OCI-LY7 (cell line): ENCODE results near the gene PSKH1. TPM values are rescaled to one million over a fixed set of nuclear protein-coding genes. Genes with fewer than 3 reads are reported as not detected.
"Not testable (repeated sequence)": the region's sequence is repeated elsewhere in the genome, so short reads cannot be mapped to it uniquely, and the experiment has no call there.

Source experiments
- BruUV-seq: library from RNA; stranded (reverse); fragments of 400-500 nt; replicated peaks from 2 replicates; lab custom pipeline; 2021; lab: Mats Ljungman, UMichigan
- CTCF ChIA-PET: fragments of 300-600 bp; sonication (Branson Sonifier 250); formaldehyde crosslinking; loops from one replicate; lab custom pipeline; 2022; ENCODE audit warnings: antibody characterized with exemption; ENCODE audit not compliant: unreplicated experiment; lab: Charles Lee
- POLR2A ChIA-PET: fragments of 300-600 bp; sonication (Branson Sonifier 250); formaldehyde crosslinking; loops from one replicate; lab custom pipeline; 2022; ENCODE audit warnings: antibody characterized with exemption; lab: Charles Lee
- DNase-seq: peaks from one replicate; pipeline ENCODE4 v3.0.0-alpha.2; 2015; ENCODE audit warnings: low spot score
- H2AFZ ChIP-seq: fragments of 200-600 bp; sonication (generic), shearing (Covaris generic); 2 replicates; pipeline ENCODE4 v1.6.1; 2014; ENCODE audit warnings: mild to moderate bottlenecking, antibody characterized with exemption, low read length, moderate library complexity
- H3K27ac ChIP-seq: fragments of 200-600 bp; sonication (generic); 2 replicates; pipeline ENCODE4 v1.5.1; 2014; ENCODE audit warnings: mixed run types, low read depth, mild to moderate bottlenecking, moderate library complexity, low read length, inconsistent platforms; ENCODE audit not compliant: poor library complexity, severe bottlenecking
- H3K36me3 ChIP-seq: fragments of 200-600 bp; sonication (generic); 2 replicates; pipeline ENCODE4 v1.6.1; 2014; ENCODE audit warnings: mild to moderate bottlenecking, antibody characterized with exemption, low read length, moderate library complexity, mixed read lengths; ENCODE audit not compliant: insufficient read depth
- H3K4me1 ChIP-seq: fragments of 200-600 bp; sonication (generic); 2 replicates; pipeline ENCODE4 v1.5.1; 2014; ENCODE audit warnings: mild to moderate bottlenecking, low read length; ENCODE audit not compliant: insufficient read depth, poor library complexity, severe bottlenecking
- H3K4me2 ChIP-seq: fragments of 200-600 bp; sonication (generic); 2 replicates; pipeline ENCODE4 v1.6.1; 2014; ENCODE audit warnings: mild to moderate bottlenecking, low read length
- H3K4me3 ChIP-seq: fragments of 200-600 bp; sonication (generic); 2 replicates; pipeline ENCODE4 v1.5.1; 2014; ENCODE audit warnings: mild to moderate bottlenecking, low read depth, low read length; ENCODE audit not compliant: poor library complexity, severe bottlenecking
- H3K79me2 ChIP-seq: fragments of 200-600 bp; sonication (generic); 2 replicates; pipeline ENCODE4 v1.6.1; 2016; ENCODE audit warnings: low read depth, mild to moderate bottlenecking, low read length, moderate library complexity, mixed read lengths; ENCODE audit not compliant: insufficient read depth
- H3K9me2 ChIP-seq: fragments of 200-600 bp; sonication (generic); 2 replicates; pipeline ENCODE4 v1.6.1; 2016; ENCODE audit warnings: mild to moderate bottlenecking, low read length, mixed read lengths; ENCODE audit not compliant: insufficient read depth
- H3K9me3 ChIP-seq: fragments of 200-600 bp; sonication (generic); 2 replicates; pipeline ENCODE4 v1.6.1; 2014; ENCODE audit warnings: mild to moderate bottlenecking, mixed run types, low read length, mixed read lengths
- H4K20me1 ChIP-seq: fragments of 200-600 bp; sonication (generic); 2 replicates; pipeline ENCODE4 v1.6.1; 2014; ENCODE audit warnings: mild to moderate bottlenecking, antibody characterized with exemption, low read length, moderate library complexity, mixed read lengths; ENCODE audit not compliant: insufficient read depth
- EZH2phosphoT487 ChIP-seq: fragments of 200-600 bp; sonication (generic); IDR thresholded peaks from 2 replicates; pipeline ENCODE4 v1.6.1; 2018; ENCODE audit warnings: low read depth, borderline replicate concordance, mild to moderate bottlenecking, mixed run types, antibody characterized with exemption, low read length, moderate library complexity, mixed read lengths
- intact Hi-C: fragments of 100-400 bp; cut with micrococcal nuclease; formaldehyde crosslinking; loops from one replicate; pipeline ENCODE4 v1.10.0; 2022; ENCODE audit not compliant: unreplicated experiment
- total RNA-seq, 2 experiments: library from RNA; depleted of rRNA in 1 of 2; stranded (reverse); fragments of >200 nt in 1 of 2; shearing (Covaris generic) in 1 of 2; gene quantifications; 2 replicates each; pipeline ENCODE4 v1.2.3, GENCODE V29; 2014 to 2022
- TF ChIP-seq, protein P1 (sequence below): fragments of 200-600 bp; sonication (generic); conservative IDR thresholded peaks from 2 replicates; pipeline ENCODE4 v1.5.1; 2014; ENCODE audit warnings: mild to moderate bottlenecking, antibody characterized with exemption, low read length, moderate library complexity, mixed read lengths

The PSKH1 gene
- total RNA-seq, 2 experiments from 2014 or later = 10.4 to 27.1 TPM

DNA sequence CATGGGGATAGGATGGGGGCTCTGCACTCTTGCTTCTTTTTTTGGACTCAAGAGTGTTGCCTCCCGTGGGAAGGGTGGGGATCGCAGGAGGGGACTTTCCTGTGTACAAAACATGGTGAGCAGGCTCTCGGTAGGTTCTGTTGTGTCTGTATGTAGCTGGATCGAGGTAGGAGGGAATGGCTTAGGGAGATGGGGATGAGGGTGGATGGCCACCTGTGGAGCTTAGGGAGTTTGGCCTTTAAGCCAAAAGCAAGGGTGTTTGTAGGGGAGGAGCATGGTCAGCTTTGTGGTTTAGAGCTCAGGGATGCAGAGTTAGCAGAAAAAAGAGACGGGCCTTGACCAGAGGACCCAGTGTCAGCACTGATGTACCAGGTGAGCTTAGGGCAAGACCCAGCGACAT lies 31.2 kb upstream of the PSKH1 start:
- Histone ChIP-seq H3K9me3 (no peaks in the 10 kb centered on the region), H4K20me1 (peaks cover 5% of the 10 kb centered on the region; the same call in 1 of the 2 replicates), H3K4me2 (no peak overlapping the region), H3K4me3 (no peak overlapping the region), H2AFZ (no peak overlapping the region), H3K79me2 (peaks cover 64% of the 10 kb centered on the region), H3K36me3 (peaks cover 82% of the 10 kb centered on the region), H3K27ac (no peak overlapping the region), H3K9me2 (no peaks in the 10 kb centered on the region), H3K4me1 (no peaks in the 10 kb centered on the region)
- intact Hi-C loops = no loop called here
- TF ChIP-seq, protein P1, sequence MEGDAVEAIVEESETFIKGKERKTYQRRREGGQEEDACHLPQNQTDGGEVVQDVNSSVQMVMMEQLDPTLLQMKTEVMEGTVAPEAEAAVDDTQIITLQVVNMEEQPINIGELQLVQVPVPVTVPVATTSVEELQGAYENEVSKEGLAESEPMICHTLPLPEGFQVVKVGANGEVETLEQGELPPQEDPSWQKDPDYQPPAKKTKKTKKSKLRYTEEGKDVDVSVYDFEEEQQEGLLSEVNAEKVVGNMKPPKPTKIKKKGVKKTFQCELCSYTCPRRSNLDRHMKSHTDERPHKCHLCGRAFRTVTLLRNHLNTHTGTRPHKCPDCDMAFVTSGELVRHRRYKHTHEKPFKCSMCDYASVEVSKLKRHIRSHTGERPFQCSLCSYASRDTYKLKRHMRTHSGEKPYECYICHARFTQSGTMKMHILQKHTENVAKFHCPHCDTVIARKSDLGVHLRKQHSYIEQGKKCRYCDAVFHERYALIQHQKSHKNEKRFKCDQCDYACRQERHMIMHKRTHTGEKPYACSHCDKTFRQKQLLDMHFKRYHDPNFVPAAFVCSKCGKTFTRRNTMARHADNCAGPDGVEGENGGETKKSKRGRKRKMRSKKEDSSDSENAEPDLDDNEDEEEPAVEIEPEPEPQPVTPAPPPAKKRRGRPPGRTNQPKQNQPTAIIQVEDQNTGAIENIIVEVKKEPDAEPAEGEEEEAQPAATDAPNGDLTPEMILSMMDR = no peak
- no peak for TF ChIP-seq EZH2phosphoT487
- DNase-seq = no peak
- BruUV-seq = no TSS peak
- POLR2A ChIA-PET = interaction anchor here (0.6 to 1.4 kb wide), 4 partner anchors 10 to 485 kb away, joined by 3 to 5 read pairs (median 3); partner anchors contain the start of gene EDC4
- CTCF ChIA-PET = interaction anchor here (0.6 kb wide), 1 partner anchor 1486 kb away, joined by 3 read pairs; no protein-coding TSS in a partner anchor

DNA sequence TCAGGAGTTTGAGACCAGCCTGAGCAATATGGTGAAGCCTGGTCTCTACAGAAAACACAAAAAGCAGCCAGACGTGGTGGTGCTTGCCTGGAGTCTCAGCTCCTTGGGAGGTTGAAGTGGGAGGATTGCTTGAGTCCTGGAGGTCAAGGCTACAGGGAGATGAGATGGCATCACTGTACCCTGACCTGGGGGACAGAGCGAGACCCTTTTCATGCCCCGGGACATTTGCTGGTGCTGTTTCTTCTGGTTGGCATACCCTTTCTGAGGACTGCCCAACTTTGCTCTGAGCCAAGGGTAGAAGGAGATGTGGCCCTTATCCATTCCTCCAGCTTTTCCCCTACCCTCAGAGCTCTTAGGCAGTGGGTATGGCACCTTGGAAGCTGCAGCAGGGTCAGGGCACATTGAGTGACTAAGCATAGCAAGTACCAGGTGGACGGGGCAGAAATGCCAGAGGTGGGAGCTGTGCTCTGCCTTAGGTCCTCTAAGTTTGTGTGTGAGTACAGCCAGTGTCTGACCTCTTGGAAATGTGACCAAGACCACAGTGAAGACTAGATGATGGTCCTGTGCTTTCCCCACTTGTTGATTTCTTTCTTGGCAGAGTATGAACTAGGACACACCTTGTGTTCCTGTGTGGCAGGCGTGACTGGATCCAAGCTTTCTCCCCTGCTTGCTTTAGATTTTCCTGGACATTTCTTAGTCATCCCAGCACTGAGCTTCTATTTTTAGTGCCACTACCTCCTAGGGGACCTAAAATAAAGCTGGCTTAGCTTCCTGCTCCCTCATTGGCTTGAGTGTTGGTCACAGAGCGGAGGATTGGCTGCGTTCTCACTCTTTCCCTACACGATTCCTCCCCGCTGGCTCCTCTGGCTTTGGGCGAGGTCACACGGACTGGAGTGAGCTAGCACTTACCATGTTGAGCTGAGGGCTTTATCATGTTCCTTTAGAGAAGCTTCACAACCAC lies 30.2 kb upstream of the PSKH1 start:
- Histone ChIP-seq H3K27ac (no peak overlapping the region), H4K20me1 (peaks cover 5% of the 10 kb centered on the region; the same call in 1 of the 2 replicates), H2AFZ (no peak overlapping the region), H3K36me3 (peaks cover 84% of the 10 kb centered on the region), H3K4me1 (no peaks in the 10 kb centered on the region), H3K9me3 (no peaks in the 10 kb centered on the region), H3K9me2 (no peaks in the 10 kb centered on the region), H3K79me2 (peaks cover 55% of the 10 kb centered on the region), H3K4me3 (no peak overlapping the region), H3K4me2 (no peak overlapping the region)
- no TSS peak for BruUV-seq
- intact Hi-C loops = no loop called here
- no peak for DNase-seq
- no peak for TF ChIP-seq EZH2phosphoT487
- TF ChIP-seq, protein P1 = no peak
- POLR2A ChIA-PET = interaction anchor here (0.6 to 1.4 kb wide), 3 partner anchors 8 to 349 kb away, joined by 3 to 5 read pairs (median 3); partner anchors contain the start of gene EDC4
- CTCF ChIA-PET = no interaction called here

DNA sequence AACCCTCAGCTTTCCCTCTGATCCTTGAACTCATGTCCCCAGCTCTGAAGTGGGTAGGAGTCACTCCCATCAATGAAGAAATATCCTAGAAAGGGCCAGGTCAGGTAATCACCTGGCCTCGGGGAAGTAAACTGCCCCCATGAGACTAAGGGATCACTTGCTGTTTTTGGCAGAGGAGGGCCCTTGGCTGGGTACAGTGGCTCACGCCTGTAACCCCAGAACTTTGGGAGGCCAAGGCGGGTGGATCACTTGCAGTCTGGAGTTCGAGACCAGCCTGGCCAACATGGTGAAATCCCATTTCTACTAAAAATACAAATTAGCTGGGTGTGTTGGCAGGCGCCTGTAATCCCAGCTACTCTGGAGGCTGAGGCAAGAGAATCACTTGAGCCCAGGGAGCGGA lies 29.0 kb upstream of the PSKH1 start:
- intact Hi-C loops, H3K4me3 ChIP-seq, H3K27ac ChIP-seq, H2AFZ ChIP-seq, H3K4me1 ChIP-seq, H3K9me3 ChIP-seq, H4K20me1 ChIP-seq, CTCF ChIA-PET, H3K9me2 ChIP-seq, BruUV-seq, H3K4me2 ChIP-seq, DNase-seq: not testable (repeated sequence)
- POLR2A ChIA-PET = interaction anchor here (0.7 kb wide), 2 partner anchors 21 to 72 kb away, joined by 3 to 6 read pairs; no protein-coding TSS in a partner anchor
- Histone ChIP-seq H3K36me3 (peaks cover 85% of the 10 kb centered on the region), H3K79me2 (peaks cover 43% of the 10 kb centered on the region)
